ENCODE results near the gene NFIX. TPM values are rescaled to one million over a fixed set of nuclear protein-coding genes. Genes with fewer than 3 reads are reported as not detected.
"Not testable (repeated sequence)": the region's sequence is repeated elsewhere in the genome, so short reads cannot be mapped to it uniquely, and the experiment has no call there.

NFIX gene
- total and polyA plus RNA-seq, 7 donors: 10.6 to 104 (median 44.1) TPM

GRCh38 chr19:12955996-12956395, 39.3 kb upstream of the NFIX start:
- intact Hi-C loops (cut with DNase I): no loop called here
- DNase-seq: no peak
- Histone ChIP-seq H3K27ac (peak overlapping the region; percentile 91 to 94 (median 92)), H3K36me3 (peaks cover 9 to 38% (median 24%) of the 10 kb centered on the region in 4 donors), H3K9me3 (no peaks in the 10 kb centered on the region), H3K4me3 (peak overlapping the region; percentile 73 to 96 (median 91)), H3K27me3 (no peaks in the 10 kb centered on the region), H3K4me1 (peaks cover 0 to 43% (median 29%) of the 10 kb centered on the region in 4 donors)
- TF ChIP-seq POLR2A (IDR thresholded peaks at IDR 0.05) (no peak), CTCF (IDR thresholded peaks at IDR 0.05) (no peak), POLR2AphosphoS5 (IDR thresholded peaks at IDR 0.05) (no peak)
- 53 to 67% methylated on average over 12 of the region's 12 CpGs for WGBS, 2 donors

GRCh38 chr19:12956446-12957388, 38.6 kb upstream of the NFIX start, which contains the start of gene GADD45GIP1:
Gene GADD45GIP1 (minus strand): TSS chr19:12957223. CDS start chr19:12957212, 11 bp downstream.
- H3K27me3 ChIP-seq: no peaks in the 10 kb centered on the region
- DNase-seq: peak; percentile 88
- no peaks in the 10 kb centered on the region for H3K9me3 ChIP-seq
- H3K4me3 ChIP-seq: peak within 1 kb of the TSS; percentile 73 to 96 (median 91)
- peaks cover 0 to 43% (median 29%) of the 10 kb centered on the region in 4 donors for H3K4me1 ChIP-seq
- TF ChIP-seq POLR2A (IDR thresholded peaks at IDR 0.05): peak in 1 of 2 donors; percentile 45
- peak; percentile 32 to 86 (median 72) for TF ChIP-seq POLR2AphosphoS5 (IDR thresholded peaks at IDR 0.05)
- TF ChIP-seq EP300 (IDR thresholded peaks at IDR 0.05): no peak
- peaks cover 9 to 31% (median 19%) of the 10 kb centered on the region in 4 donors for H3K36me3 ChIP-seq
- H3K27ac ChIP-seq: peak within 1 kb of the TSS; percentile 91 to 94 (median 92)
- intact Hi-C loops (cut with DNase I): no loop called here
- 2 to 4% methylated on average over 84 of the region's 84 CpGs for WGBS, 2 donors

GRCh38 chr19:12957389-12957952, 37.8 kb upstream of the NFIX start:
- Histone ChIP-seq H3K4me1 (peaks cover 0 to 41% (median 28%) of the 10 kb centered on the region in 4 donors), H3K27ac (peak overlapping the region; percentile 91 to 94 (median 92)), H3K36me3 (peaks cover 3 to 23% (median 15%) of the 10 kb centered on the region in 4 donors), H3K4me3 (peak overlapping the region; percentile 73 to 96 (median 91))
- 15 to 24% methylated on average over 31 of the region's 31 CpGs for WGBS, 2 donors
- DNase-seq; intact Hi-C loops (cut with DNase I); H3K27me3 ChIP-seq; H3K9me3 ChIP-seq: not testable (repeated sequence)

GRCh38 chr19:12959481-12959880, 35.8 kb upstream of the NFIX start:
- Histone ChIP-seq H3K27ac (no peak overlapping the region), H3K4me1 (peaks cover 0 to 24% (median 19%) of the 10 kb centered on the region in 4 donors), H3K27me3 (no peaks in the 10 kb centered on the region), H3K36me3 (peaks cover 0 to 3% (median under 1%) of the 10 kb centered on the region in 4 donors), H3K4me3 (no peak overlapping the region), H3K9me3 (no peaks in the 10 kb centered on the region)
- no peak for DNase-seq
- no peak for TF ChIP-seq POLR2A (IDR thresholded peaks at IDR 0.05)
- TF ChIP-seq CTCF (IDR thresholded peaks at IDR 0.05): no peak
- no peak for TF ChIP-seq POLR2AphosphoS5 (IDR thresholded peaks at IDR 0.05)
- no peak for TF ChIP-seq EP300 (IDR thresholded peaks at IDR 0.05)
- intact Hi-C loops (cut with DNase I): no loop called here
- 58 to 69% methylated on average over 6 of the region's 6 CpGs for WGBS, 2 donors

- Histone ChIP-seq H3K27me3 (no peaks in the 10 kb centered on the region), H3K9me3 (no peaks in the 10 kb centered on the region), H3K27ac (peak overlapping the region; percentile 69 to 82 (median 73)), H3K4me3 (peak overlapping the region; percentile 32 to 56 (median 47)), H3K36me3 (no peaks in the 10 kb centered on the region), H3K4me1 (peaks cover 0 to 17% (median 11%) of the 10 kb centered on the region in 4 donors)
- DNase-seq: peak; percentile 88
- WGBS, 2 donors: 0% methylated on average over 34 of the region's 34 CpGs
- TF ChIP-seq POLR2AphosphoS5 (IDR thresholded peaks at IDR 0.05) (peak in 1 of 4 donors; percentile 32), EP300 (IDR thresholded peaks at IDR 0.05) (no peak), POLR2A (IDR thresholded peaks at IDR 0.05) (no peak), CTCF (IDR thresholded peaks at IDR 0.05) (peak; percentile 89 to 96 (median 96))
- intact Hi-C loops (cut with DNase I): loop anchor here (1.0 kb wide), 1 partner anchor 80 kb away; no protein-coding TSS in a partner anchor
Measured at GRCh38 chr19:12965017-12965811, 30.1 kb upstream of the NFIX start.

Measured in sigmoid colon (tissue), 7 donors.